GM21737 (cell line): ENCODE measurements around the gene PCDHB16.
"Not testable (repeated sequence)": the region's sequence is repeated elsewhere in the genome, so short reads cannot be mapped to it uniquely, and the experiment has no call there.

ENCODE experiments used
- ATAC-seq: cut with Tn5 transposase; IDR thresholded peaks from one replicate; pipeline ENCODE4 v1.9.1; 2021; ENCODE audit warnings: mild to moderate bottlenecking, moderate library complexity; ENCODE audit not compliant: unreplicated experiment

Gene PCDHB16

GRCh38 chr5:141182248-141182647, at the start of gene PCDHB16:
TSS of gene PCDHB16 (plus strand) at chr5:141182387. CDS start at chr5:141182560, 173 bp downstream.
- ATAC-seq: no peak

GRCh38 chr5:141135030-141135717, 47.0 kb upstream of the PCDHB16 start, which contains the start of gene PCDHB5:
TSS of gene PCDHB5 (plus strand) at chr5:141135206. CDS start at chr5:141135435, 229 bp downstream.
- ATAC-seq: no peak

GRCh38 chr5:141135718-141136266, 46.4 kb upstream of the PCDHB16 start:
- no peak for ATAC-seq

GRCh38 chr5:141137346-141137745, 44.8 kb upstream of the PCDHB16 start:
- ATAC-seq: not testable (repeated sequence)

- ATAC-seq: no peak
Measured at GRCh38 chr5:141149812-141150211, 32.4 kb upstream of the PCDHB16 start, which contains the start of gene PCDHB6. TSS of gene PCDHB6 (plus strand) at chr5:141150057. CDS start at chr5:141150258, 201 bp downstream.

- ATAC-seq: no peak
Measured at GRCh38 chr5:141150224-141150992, 31.8 kb upstream of the PCDHB16 start.

GRCh38 chr5:141150993-141151325, 31.2 kb upstream of the PCDHB16 start:
- ATAC-seq: no peak

GRCh38 chr5:141151632-141152031, 30.6 kb upstream of the PCDHB16 start:
- not testable (repeated sequence) for ATAC-seq

- ATAC-seq: not testable (repeated sequence)
Measured at GRCh38 chr5:141152096-141152495, 30.1 kb upstream of the PCDHB16 start.

GRCh38 chr5:141155540-141156374, 26.4 kb upstream of the PCDHB16 start:
- ATAC-seq: no peak

GRCh38 chr5:141157356-141157755, 24.8 kb upstream of the PCDHB16 start:
- ATAC-seq: not testable (repeated sequence)

GRCh38 chr5:141157901-141158300, 24.3 kb upstream of the PCDHB16 start:
- not testable (repeated sequence) for ATAC-seq

- no peak for ATAC-seq
Measured at GRCh38 chr5:141172381-141173204, 9.6 kb upstream of the PCDHB16 start, which contains the start of gene PCDHB7. TSS of gene PCDHB7 (plus strand) at chr5:141172644. CDS start at chr5:141172836, 192 bp downstream.

- ATAC-seq: not testable (repeated sequence)
Measured at GRCh38 chr5:141174291-141175104, 7.7 kb upstream of the PCDHB16 start.

GRCh38 chr5:141175933-141176332, 6.3 kb upstream of the PCDHB16 start:
- ATAC-seq: no peak

GRCh38 chr5:141177577-141178191, 4.5 kb upstream of the PCDHB16 start, which contains the start of gene PCDHB8:
TSS of gene PCDHB8 (plus strand) at chr5:141177790. CDS start at chr5:141178035, 245 bp downstream.
- ATAC-seq: not testable (repeated sequence)

- ATAC-seq: not testable (repeated sequence)
Measured at GRCh38 chr5:141179371-141179770, 2.8 kb upstream of the PCDHB16 start.

GRCh38 chr5:141179876-141180275, 2.3 kb upstream of the PCDHB16 start:
- not testable (repeated sequence) for ATAC-seq
